ENCODE results near the gene IL21. TPM values are rescaled to one million over a fixed set of nuclear protein-coding genes. Genes with fewer than 3 reads are reported as not detected.

IL21 gene
- not detected for total RNA-seq
- under 1 TPM in 1 of 3 donors, not detected in 2; 0.04 TPM for polyA plus RNA-seq
- long read RNA-seq, donor 1, result 0 reads
- long read RNA-seq, donor 2, result 0 reads

GRCh38 chr4:122621016-122621507, at the start of gene IL21:
IL21 (minus strand) TSS chr4:122621066; CDS start chr4:122621011, 55 bp downstream.
- DNase-seq, result no peak
- no peak for TF ChIP-seq CTCF (IDR thresholded peaks at IDR 0.05)
- no peak for ATAC-seq
- Histone ChIP-seq H3K36me3 (ENCODE audit: insufficient read depth in 1 of 2, low read depth in 1 of 2) (no peaks in the 10 kb centered on the region), H3K27me3 (ENCODE audit: insufficient read depth in 3 of 3, low read length in 2 of 3) (no peaks in the 10 kb centered on the region), H3K27ac (no peak within 1 kb of the TSS), H3K9me3 (no peaks in the 10 kb centered on the region), H3K4me1 (no peaks in the 10 kb centered on the region), H3K4me3 (no peak within 1 kb of the TSS)
- 73 to 78% (median 75%) methylated on average over 4 of the region's 4 CpGs for WGBS, 3 donors
- intact Hi-C loops (cut with DNase I), result no loop called here

- 89 to 96% (median 95%) methylated on average over 30 to 33 of the region's 33 CpGs for WGBS, 3 donors
- no peak overlapping the region for H3K4me3 ChIP-seq
- DNase-seq (no peak), ATAC-seq (no peak)
- intact Hi-C loops (cut with DNase I), result no loop called here
- H3K27ac ChIP-seq, result no peak overlapping the region
- no peaks in the 10 kb centered on the region for H3K9me3 ChIP-seq
- no peak for TF ChIP-seq CTCF (IDR thresholded peaks at IDR 0.05)
- no peaks in the 10 kb centered on the region for H3K36me3 ChIP-seq (ENCODE audit: insufficient read depth in 1 of 2, low read depth in 1 of 2)
- no peaks in the 10 kb centered on the region for H3K27me3 ChIP-seq (ENCODE audit: insufficient read depth in 3 of 3, low read length in 2 of 3)
- peaks cover 6% of the 10 kb centered on the region for H3K4me1 ChIP-seq
Observed at GRCh38 chr4:122669911-122670738, 49.3 kb upstream of the IL21 start.

DNA sequence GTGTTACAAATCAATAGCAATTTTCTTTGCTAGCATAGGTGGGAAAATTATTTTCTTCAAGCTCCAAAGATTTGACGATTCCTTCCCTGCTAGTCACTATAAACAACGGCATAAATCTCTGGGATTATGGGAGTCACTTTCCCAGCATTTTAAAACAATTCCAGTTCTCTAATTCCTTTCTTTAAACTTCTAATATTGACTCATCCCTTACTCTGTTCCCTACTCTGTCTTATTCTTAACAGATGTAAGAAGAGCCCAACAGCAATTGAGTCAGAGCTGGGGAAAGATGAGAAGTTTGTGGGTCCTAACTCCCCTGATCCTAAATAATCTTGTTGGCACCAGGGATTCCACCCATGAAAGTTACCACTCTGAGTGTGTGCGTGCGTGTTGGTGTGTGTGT, 47.4 kb upstream of the IL21 start:
- no peak for ATAC-seq
- Histone ChIP-seq H3K9me3 (no peaks in the 10 kb centered on the region), H3K4me1 (peaks cover 6% of the 10 kb centered on the region), H3K27ac (no peak overlapping the region), H3K4me3 (no peak overlapping the region), H3K36me3 (ENCODE audit: insufficient read depth in 1 of 2, low read depth in 1 of 2) (no peaks in the 10 kb centered on the region), H3K27me3 (ENCODE audit: insufficient read depth in 3 of 3, low read length in 2 of 3) (no peaks in the 10 kb centered on the region)
- TF ChIP-seq CTCF (IDR thresholded peaks at IDR 0.05), result no peak
- 60 to 74% (median 64%) methylated on average over 4 of the region's 4 CpGs for WGBS, 3 donors
- intact Hi-C loops (cut with DNase I), result no loop called here
- DNase-seq, result no peak

DNA sequence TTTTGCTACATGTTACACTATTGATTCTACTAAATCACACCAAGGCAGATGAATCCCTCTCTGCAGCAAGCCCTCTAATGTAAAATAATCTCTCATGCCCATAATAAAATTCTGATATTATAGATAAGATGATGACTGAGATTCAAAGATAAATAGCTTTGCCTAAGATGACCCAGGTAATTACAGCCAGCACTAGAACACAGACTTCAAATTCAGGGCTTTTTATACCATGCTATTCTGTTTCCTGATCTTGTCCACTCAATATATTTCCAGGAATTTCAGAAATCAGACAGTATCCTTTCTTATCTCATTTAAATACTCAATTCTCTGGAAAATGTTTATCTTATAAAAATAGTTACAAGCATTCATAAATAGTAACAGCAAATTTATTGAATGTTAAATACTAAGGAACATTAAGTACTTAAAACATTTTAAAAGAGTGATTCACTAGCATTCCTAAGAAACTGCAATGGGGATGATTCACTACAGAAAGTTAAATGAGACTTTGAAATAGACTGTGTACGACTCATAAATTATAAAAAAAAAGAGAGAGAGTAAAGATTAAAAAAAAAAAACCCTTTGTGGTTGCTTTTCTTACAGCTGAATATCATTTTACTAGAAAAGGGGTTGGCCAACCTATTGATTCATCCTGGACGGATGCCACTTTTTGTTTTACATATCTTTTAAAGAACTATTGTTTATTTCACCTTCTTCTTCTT, 45.8 kb upstream of the IL21 start:
- no peaks in the 10 kb centered on the region for H3K27me3 ChIP-seq (ENCODE audit: insufficient read depth in 3 of 3, low read length in 2 of 3)
- ATAC-seq (peak in 1 of 4 donors; percentile 35), DNase-seq (no peak)
- no peak overlapping the region for H3K4me3 ChIP-seq
- no peaks in the 10 kb centered on the region for H3K9me3 ChIP-seq
- H3K36me3 ChIP-seq (ENCODE audit: insufficient read depth in 1 of 2, low read depth in 1 of 2), result no peaks in the 10 kb centered on the region
- 52 to 67% (median 57%) methylated on average over 2 of the region's 2 CpGs for WGBS, 3 donors
- intact Hi-C loops (cut with DNase I), result no loop called here
- no peak overlapping the region for H3K27ac ChIP-seq
- TF ChIP-seq CTCF (IDR thresholded peaks at IDR 0.05), result no peak
- H3K4me1 ChIP-seq, result peaks cover 15% of the 10 kb centered on the region
